ENCODE results near the gene MACROD2.

DNA sequence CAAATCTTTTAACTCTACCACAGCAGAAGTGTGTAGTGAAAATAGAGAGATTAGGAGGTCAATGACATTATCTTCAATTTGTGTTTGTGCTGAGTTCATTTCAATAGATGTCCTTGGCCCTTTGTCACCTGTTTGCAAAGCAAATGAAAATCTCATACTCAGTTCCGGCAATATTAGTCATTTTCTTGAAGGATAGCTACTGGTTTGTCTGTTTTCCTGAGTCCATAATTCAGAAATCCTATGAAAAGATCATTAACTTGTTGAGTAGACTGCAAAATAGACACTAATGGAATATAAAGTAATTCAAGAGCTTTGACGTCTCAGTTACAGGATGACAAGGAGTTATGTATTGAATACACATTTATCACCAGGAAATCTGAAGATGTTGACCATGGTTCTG is 1163.2 kb downstream of the MACROD2 start:
- TF ChIP-seq, protein P1, sequence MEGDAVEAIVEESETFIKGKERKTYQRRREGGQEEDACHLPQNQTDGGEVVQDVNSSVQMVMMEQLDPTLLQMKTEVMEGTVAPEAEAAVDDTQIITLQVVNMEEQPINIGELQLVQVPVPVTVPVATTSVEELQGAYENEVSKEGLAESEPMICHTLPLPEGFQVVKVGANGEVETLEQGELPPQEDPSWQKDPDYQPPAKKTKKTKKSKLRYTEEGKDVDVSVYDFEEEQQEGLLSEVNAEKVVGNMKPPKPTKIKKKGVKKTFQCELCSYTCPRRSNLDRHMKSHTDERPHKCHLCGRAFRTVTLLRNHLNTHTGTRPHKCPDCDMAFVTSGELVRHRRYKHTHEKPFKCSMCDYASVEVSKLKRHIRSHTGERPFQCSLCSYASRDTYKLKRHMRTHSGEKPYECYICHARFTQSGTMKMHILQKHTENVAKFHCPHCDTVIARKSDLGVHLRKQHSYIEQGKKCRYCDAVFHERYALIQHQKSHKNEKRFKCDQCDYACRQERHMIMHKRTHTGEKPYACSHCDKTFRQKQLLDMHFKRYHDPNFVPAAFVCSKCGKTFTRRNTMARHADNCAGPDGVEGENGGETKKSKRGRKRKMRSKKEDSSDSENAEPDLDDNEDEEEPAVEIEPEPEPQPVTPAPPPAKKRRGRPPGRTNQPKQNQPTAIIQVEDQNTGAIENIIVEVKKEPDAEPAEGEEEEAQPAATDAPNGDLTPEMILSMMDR (IDR thresholded peaks at IDR 0.05; ENCODE audit: insufficient read depth, low read depth, low read length): no peak
- no peak for TF ChIP-seq EZH2 (IDR thresholded peaks at IDR 0.05; ENCODE audit: insufficient read depth, low read length)
